T-helper 2 cell (primary cell): ENCODE measurements around the gene LRIT1.

Source experiments
- DNase-seq, 5 experiments: peaks; one replicate each; pipeline versions ENCODE4 v3.0.0 to v3.0.0-alpha.2; 2012 to 2022

LRIT1 gene

GRCh38 chr10:84214046-84214572 is 27.2 kb downstream of the LRIT1 start:
- DNase-seq = no peak

- no peak for DNase-seq
Observed at GRCh38 chr10:84213076-84213475, 28.3 kb downstream of the LRIT1 start.

- no peak for DNase-seq
Observed at GRCh38 chr10:84212014-84212413, 29.3 kb downstream of the LRIT1 start.

DNA sequence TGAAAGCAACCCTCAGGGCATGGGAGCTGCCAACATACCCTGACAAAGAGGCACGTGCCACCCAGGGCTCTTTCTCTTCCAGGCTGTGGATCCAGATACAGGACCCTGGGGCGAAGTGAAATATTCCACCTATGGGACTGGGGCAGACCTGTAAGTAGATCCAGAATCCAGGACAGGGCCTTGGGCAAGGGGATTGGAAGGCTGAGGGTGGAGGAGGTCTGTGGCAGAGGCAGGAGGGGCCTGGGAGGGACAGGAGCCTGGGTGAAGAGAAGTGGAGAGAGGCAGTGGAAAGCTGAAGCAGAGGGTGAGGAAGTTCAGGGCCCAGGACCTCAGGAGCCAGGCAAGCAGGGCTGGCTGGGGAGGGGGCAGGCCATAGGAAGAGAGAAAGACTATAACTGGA is 29.8 kb downstream of the LRIT1 start:
- DNase-seq = no peak

DNA sequence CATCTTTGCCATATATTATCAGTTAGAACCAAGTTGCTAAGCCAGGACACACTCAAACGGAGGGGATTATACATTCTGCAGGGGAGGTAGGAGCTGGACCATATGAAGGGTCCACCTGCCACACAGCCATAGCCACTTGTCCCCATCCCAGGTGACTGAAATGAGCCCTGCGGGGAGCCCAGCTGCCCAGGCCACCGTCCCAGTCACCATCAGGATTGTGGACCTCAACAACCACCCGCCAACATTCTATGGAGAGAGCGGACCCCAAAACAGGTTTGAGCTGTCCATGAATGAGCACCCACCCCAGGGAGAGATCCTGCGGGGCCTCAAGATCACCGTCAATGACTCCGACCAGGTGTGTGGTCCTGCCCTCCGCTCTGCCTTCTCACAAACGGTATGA is 33.3 kb downstream of the LRIT1 start:
- no peak for DNase-seq

- no peak for DNase-seq
Observed at GRCh38 chr10:84205853-84206525, 35.4 kb downstream of the LRIT1 start.

- DNase-seq = peak in 4 of 5 experiments; percentile 21 to 57 (median 44)
Observed at GRCh38 chr10:84205049-84205852, 36.1 kb downstream of the LRIT1 start.

DNA sequence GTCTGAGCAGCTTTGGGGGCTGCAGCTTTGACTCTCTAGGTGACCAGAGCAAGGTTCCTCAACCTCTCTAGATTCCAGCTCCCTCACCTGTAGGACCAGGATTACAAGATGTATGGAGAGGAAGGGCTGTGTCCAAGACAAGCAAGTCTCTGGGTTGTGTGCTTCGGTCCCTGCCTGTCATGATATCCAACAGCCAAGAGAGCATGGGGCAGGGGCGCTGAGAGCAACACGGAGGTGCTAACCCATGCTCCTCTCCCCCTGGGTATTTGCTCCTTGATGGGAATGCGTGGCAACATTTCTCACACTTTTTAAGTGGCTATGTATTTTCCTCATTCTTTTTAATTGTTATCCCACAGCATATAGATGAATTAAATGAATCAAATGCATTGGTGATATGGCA is 36.7 kb downstream of the LRIT1 start:
- no peak for DNase-seq

DNA sequence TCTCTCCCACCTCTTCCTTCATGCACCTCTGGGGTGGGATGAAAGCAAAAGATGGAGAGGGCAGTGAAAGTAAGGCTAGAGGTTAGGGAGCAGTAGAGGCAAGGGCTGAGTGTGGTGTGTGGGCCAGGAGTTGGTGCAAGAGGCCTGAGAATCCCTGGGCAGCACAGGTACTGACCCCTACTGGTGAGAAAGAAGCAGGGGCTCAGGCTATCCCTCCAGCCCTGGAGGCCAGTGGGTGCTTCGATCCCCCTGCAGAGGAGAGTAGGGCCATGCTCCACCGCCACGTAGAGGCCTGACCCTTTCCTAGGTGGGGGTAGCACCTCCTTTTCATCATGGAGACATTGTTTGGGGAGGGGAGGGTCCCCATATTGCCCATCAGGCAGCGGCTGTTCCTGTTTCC is 37.2 kb downstream of the LRIT1 start:
- DNase-seq = no peak

- DNase-seq = no peak
Observed at GRCh38 chr10:84202349-84202748, 39.0 kb downstream of the LRIT1 start.

DNA sequence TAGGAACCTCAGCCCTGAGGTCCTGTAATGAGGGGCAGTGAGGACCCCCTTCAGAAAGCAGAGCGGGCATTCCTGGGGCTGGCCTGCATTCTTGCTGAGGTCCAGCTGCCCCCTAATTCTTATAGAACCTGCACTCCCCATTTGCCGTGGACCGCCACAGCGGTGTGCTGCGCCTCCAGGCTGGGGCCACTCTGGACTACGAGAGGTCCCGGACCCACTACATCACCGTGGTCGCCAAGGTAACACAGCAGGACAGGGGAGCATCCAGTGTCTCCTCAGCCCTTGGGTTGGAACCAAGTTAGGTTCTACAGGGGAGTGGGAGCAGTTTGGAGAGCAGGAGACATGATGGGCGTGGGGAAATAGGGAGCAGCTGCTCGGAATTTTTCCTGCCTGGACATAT is 39.7 kb downstream of the LRIT1 start:
- DNase-seq = no peak

DNA sequence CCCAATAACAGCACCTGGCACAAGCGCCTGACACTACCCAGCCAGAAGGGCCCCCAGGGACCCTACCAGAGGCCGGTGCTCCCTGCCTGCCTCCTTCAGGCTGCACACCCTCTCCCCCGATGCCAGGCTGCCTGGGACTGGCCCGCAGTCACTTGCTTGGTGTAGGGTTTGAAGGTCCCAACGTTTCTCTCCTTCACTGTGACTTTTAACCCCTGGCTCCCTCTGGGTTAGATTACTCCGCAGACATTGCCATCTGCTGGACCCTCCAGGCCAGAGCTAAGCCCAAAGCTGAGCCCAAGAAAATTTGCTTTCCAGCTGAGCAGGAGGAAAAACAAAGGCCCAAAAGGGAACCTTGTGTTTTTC is 40.1 kb downstream of the LRIT1 start:
- DNase-seq = no peak

DNA sequence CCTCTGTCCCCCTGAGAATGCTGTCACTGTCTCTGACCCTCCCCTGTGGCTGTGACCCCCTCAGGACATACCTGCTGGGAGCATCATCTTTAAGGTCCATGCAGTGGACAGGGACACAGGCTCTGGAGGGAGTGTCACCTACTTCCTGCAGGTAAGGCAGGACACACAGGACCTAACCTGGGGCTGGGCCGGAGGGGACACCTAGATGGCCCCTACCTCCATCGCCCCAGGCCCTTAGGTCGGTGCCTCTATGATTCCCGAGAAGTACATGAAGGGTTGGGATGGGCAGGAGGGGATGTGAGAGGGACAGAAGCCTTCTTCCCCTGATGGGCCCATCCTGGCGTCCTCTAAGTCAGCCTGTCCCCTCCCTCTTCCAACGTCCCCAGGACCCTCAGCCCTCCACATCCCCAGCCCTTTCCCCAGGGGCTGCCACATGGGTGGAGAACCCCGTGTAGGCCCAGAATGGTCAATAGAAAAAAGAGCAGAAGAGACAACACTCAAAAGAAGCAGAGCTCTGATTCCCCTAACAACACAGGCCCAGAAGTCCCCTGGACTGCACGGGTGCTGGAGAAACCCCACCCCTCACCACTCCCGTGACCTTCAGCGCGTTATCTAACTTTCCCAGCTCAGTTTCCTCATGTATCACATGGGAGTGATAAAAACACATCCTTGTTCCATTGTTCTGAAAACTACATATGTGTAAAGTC is 40.7 kb downstream of the LRIT1 start:
- no peak for DNase-seq

GRCh38 chr10:84198206-84198915 is 43.0 kb downstream of the LRIT1 start:
- DNase-seq = no peak

DNA sequence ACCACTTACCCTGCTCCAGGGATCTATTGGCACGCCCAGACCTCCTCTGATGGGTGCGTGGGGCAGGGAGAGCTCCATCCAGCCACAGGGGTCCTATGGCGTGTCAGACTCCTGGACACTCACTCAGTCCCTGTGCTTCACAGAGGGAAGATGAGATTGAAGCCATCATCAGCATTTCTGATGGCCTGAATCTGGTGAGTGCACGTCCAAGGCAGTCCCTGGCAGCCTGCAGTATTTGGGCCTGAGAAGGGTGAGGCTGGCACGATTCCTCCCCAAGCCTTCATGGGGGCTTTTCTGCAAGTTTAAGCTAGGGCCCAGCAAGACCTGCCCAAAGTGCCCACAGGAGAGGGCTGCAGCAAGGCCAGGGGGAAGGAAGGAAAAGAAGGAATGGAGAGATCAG is 43.7 kb downstream of the LRIT1 start:
- no peak for DNase-seq

- DNase-seq = no peak
Observed at GRCh38 chr10:84196941-84197340, 44.4 kb downstream of the LRIT1 start.

DNA sequence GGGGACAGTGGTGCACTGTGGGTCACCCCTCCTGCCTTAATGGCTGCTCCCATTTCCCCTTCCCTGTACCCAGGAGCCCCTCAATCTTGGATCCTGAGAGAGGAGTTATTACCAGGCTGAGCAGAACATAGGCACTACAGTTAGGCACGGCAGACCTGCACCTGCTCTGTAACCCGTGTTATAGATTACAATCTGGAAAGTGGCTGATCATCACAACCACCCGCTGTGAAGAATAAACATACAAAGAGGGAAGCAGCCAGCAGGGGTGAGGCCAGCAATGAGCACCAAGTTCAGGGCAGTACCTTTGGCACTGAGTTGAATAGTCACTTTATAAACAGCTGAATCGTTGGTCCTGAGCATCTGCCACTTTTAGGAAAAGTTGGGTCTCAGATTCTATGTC is 45.3 kb downstream of the LRIT1 start:
- DNase-seq = peak in 1 of 5 experiments; percentile 31

- no peak for DNase-seq
Observed at GRCh38 chr10:84195044-84195830, 46.1 kb downstream of the LRIT1 start.

DNA sequence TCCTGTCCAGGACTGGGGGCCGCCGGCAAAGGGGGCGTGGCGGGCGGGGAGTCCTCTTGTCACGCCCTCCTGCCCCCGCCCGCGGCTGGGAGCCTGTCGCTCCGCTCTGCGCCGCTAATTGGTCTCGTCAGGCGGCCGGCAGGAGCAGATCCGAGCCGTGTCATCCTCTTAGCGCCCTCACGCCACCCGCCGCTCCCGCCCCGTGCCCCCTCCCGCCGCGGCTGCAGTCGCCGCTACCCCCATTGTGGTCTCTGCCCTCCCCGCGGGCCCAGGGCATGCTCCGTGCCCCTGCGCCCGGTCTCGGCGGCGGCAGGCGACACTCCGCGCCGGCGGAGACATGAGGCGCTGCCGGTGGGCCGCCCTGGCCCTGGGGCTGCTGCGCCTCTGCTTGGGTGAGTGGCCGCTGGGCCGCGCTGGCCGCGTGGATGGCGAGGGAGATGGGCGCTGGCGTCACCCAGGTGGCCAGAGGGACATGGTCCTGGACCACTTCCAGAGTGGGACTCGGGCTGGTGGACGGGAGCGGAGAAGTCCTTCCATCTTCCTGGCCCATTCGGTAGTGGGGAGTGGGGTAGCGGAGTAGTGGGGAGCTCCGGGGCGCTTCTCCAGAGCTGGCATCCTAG is 46.8 kb downstream of the LRIT1 start, which contains the start of gene CDHR1:
Gene CDHR1, plus strand, starts transcription at position 114 of the 620 bp plus-strand sequence. Its CDS starts 224 bp downstream, at position 338.
- DNase-seq = peak in 3 of 5 experiments; percentile 18 to 55 (median 33)

DNA sequence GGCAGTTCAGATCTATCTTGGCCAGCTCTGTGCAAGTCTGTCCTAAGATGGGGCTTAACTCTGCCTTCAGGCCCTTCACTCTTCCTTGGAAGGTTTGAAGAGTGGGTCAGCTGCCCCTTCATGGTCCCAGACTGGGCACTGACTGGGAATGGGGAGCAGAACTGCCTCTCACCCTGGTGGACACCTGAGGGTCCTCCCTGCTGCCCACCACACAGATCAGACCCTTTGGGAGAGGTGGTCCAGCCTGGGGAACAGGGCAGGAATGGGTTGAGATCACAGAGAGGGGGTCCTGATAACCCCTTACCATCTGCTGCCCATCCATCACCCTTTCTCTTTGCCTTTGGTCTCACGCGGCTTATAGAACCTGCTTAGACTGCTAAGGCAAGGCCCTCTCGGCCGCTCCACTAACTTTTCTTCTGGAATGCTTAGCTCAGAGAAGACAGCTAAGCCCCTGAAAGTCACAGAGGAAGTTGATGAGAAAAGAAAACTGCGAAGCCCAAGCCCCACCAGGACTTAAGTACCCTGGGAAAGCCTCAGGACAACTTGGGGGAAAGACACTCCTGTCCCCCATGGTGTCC is 47.4 kb downstream of the LRIT1 start:
- no peak for DNase-seq

DNA sequence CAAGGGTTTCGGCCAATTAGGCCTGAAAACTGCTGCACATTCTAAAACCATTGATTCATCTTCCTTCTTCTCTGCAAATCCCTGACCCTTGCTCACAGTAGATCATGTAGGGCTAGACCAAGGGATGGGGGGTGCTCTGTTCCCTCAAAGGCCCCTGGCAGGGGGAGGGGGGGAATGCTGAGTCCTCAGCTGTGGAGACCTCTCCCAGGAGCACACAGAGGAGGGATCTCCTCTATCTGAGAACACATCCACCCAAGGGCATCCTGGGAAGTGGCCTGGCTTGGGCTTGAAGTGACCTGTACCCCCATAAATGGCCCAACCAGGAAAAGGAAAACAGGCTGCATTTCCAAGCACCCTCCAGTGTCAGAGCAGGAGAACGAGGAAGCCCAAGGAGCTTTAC is 48.0 kb downstream of the LRIT1 start:
- DNase-seq = no peak
